ENCODE data around the gene PPIG. TPM values are rescaled to one million over a fixed set of nuclear protein-coding genes. Genes with fewer than 3 reads are reported as not detected.

PPIG gene
- total RNA-seq, 2 donors from 2014 or later: 59.5 to 72.7 TPM

DNA sequence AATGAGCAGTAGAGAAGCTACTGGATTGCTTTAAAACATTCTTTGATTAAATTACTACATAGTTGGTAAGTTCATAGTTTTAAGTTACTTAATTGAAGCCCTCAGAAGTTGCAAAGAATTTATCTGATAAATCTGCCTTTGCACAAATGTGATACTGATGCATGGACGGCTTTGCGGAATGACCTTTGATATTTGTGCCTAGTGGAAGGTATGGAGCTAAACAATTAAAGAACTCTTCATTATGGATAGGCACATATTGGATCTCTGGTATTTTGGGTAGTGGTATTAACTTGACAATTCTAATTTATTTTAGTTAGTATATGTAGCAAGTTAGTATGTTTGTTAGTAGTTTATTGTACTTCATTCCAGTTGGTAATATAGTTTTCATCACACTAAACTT lies 56.0 kb downstream of the PPIG start:
- Mint-ChIP-seq H3K4me3 (no peak overlapping the region), H3K36me3 (ENCODE audit: low read depth) (no peaks in the 10 kb centered on the region), H3K4me1 (no peaks in the 10 kb centered on the region), H3K27me3 (ENCODE audit: insufficient read depth) (no peaks in the 10 kb centered on the region), H3K27ac (no peak overlapping the region), H3K9me3 (no peaks in the 10 kb centered on the region)
- H3K4me3 ChIP-seq (ENCODE audit: low read length): no peak overlapping the region
- H3K36me3 ChIP-seq (ENCODE audit: control insufficient read depth, insufficient read depth, low read length): peaks cover 45% of the 10 kb centered on the region
- H3K27ac ChIP-seq (ENCODE audit: low read depth, low read length): no peak overlapping the region
- H3K9me3 ChIP-seq (ENCODE audit: control insufficient read depth, low read length): no peaks in the 10 kb centered on the region
- no peak overlapping the region for H3K9ac ChIP-seq (ENCODE audit: extremely low read depth, low read length, poor library complexity, severe bottlenecking)
- TF ChIP-seq, protein P1, sequence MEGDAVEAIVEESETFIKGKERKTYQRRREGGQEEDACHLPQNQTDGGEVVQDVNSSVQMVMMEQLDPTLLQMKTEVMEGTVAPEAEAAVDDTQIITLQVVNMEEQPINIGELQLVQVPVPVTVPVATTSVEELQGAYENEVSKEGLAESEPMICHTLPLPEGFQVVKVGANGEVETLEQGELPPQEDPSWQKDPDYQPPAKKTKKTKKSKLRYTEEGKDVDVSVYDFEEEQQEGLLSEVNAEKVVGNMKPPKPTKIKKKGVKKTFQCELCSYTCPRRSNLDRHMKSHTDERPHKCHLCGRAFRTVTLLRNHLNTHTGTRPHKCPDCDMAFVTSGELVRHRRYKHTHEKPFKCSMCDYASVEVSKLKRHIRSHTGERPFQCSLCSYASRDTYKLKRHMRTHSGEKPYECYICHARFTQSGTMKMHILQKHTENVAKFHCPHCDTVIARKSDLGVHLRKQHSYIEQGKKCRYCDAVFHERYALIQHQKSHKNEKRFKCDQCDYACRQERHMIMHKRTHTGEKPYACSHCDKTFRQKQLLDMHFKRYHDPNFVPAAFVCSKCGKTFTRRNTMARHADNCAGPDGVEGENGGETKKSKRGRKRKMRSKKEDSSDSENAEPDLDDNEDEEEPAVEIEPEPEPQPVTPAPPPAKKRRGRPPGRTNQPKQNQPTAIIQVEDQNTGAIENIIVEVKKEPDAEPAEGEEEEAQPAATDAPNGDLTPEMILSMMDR (conservative IDR thresholded peaks at IDR 0.05): no peak
- no peaks in the 10 kb centered on the region for H3K27me3 ChIP-seq (ENCODE audit: control insufficient read depth, insufficient read depth, low read length, poor library complexity, severe bottlenecking)
- DNase-seq: no peak
- 97 to 100% methylated on average over 2 of the region's 2 CpGs for WGBS, 2 experiments (ENCODE audit: insufficient coverage in 1 of 2, insufficient read length in 1 of 2)
- H3K4me1 ChIP-seq (ENCODE audit: control insufficient read depth, insufficient read depth, low read length): no peaks in the 10 kb centered on the region

DNA sequence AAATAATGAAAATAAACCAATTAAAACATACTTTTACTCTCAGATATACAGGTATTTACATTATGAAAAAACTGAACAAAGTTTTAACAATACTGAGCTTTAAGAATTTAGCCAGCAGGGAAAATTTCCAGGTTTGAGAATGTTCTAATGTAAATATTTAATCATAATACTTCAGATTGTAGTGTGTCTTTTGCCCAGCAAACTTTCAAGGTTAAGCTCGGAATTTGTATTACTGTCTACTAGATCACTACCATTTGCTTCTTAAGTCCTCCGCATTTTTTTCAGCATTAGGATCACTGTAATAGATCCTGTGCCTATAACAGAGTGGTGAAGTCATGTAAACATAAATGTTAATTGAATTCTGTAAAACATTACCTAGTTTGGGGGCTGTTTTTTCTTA lies 57.3 kb downstream of the PPIG start:
- Mint-ChIP-seq H3K4me1 (no peaks in the 10 kb centered on the region), H3K27ac (no peak overlapping the region), H3K9me3 (no peaks in the 10 kb centered on the region), H3K27me3 (ENCODE audit: insufficient read depth) (no peaks in the 10 kb centered on the region), H3K4me3 (no peak overlapping the region), H3K36me3 (ENCODE audit: low read depth) (no peaks in the 10 kb centered on the region)
- Histone ChIP-seq H3K9ac (ENCODE audit: extremely low read depth, low read length, poor library complexity, severe bottlenecking) (no peak overlapping the region), H3K27ac (ENCODE audit: low read depth, low read length) (no peak overlapping the region), H3K4me3 (ENCODE audit: low read length) (no peak overlapping the region), H3K9me3 (ENCODE audit: control insufficient read depth, low read length) (no peaks in the 10 kb centered on the region), H3K4me1 (ENCODE audit: control insufficient read depth, insufficient read depth, low read length) (no peaks in the 10 kb centered on the region), H3K27me3 (ENCODE audit: control insufficient read depth, insufficient read depth, low read length, poor library complexity, severe bottlenecking) (no peaks in the 10 kb centered on the region), H3K36me3 (ENCODE audit: control insufficient read depth, insufficient read depth, low read length) (peaks cover 31% of the 10 kb centered on the region)
- TF ChIP-seq, protein P1 (conservative IDR thresholded peaks at IDR 0.05): no peak
- WGBS, 2 experiments (ENCODE audit: insufficient coverage in 1 of 2, insufficient read length in 1 of 2): 97% methylated on average over 2 of the region's 2 CpGs; no CpG with 5 or more reads in 1 of the 2 experiments
- DNase-seq: no peak

DNA sequence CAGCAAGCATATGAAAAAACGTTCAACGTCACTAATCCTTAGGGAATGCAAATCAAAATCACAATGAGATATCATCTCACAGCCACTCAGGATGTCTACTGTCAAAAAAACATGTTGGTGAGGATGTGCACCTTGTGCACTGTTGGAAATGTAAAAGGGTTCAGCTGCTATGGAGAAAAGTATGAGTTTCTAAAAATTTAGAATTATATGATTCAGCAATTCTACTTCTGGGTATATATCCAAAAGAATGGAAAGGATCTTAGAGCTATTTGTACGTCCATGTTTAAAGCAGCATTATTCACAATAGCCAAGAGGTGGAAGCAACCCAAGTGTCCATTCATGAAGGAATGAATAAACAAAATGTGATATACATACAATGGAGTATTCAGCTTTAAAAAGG lies 60.0 kb downstream of the PPIG start:
- 75 to 83% methylated on average over 1 to 3 of the region's 3 CpGs for WGBS, 2 experiments (ENCODE audit: insufficient coverage in 1 of 2, insufficient read length in 1 of 2)
- no peak for DNase-seq
- peaks cover 5% of the 10 kb centered on the region for H3K36me3 ChIP-seq (ENCODE audit: control insufficient read depth, insufficient read depth, low read length)
- no peaks in the 10 kb centered on the region for H3K9me3 Mint-ChIP-seq
- TF ChIP-seq, protein P1 (conservative IDR thresholded peaks at IDR 0.05): no peak
- H3K4me3 ChIP-seq (ENCODE audit: low read length): no peak overlapping the region
- H3K4me3 Mint-ChIP-seq: no peak overlapping the region
- no peak overlapping the region for H3K27ac Mint-ChIP-seq
- no peaks in the 10 kb centered on the region for H3K27me3 Mint-ChIP-seq (ENCODE audit: insufficient read depth)
- H3K9ac ChIP-seq (ENCODE audit: extremely low read depth, low read length, poor library complexity, severe bottlenecking): no peak overlapping the region
- H3K27me3 ChIP-seq (ENCODE audit: control insufficient read depth, insufficient read depth, low read length, poor library complexity, severe bottlenecking): no peaks in the 10 kb centered on the region
- no peaks in the 10 kb centered on the region for H3K36me3 Mint-ChIP-seq (ENCODE audit: low read depth)
- H3K9me3 ChIP-seq (ENCODE audit: control insufficient read depth, low read length): no peaks in the 10 kb centered on the region
- H3K27ac ChIP-seq (ENCODE audit: low read depth, low read length): no peak overlapping the region
- H3K4me1 Mint-ChIP-seq: no peaks in the 10 kb centered on the region
- no peaks in the 10 kb centered on the region for H3K4me1 ChIP-seq (ENCODE audit: control insufficient read depth, insufficient read depth, low read length)

Measured in endodermal cell (in vitro differentiated cells).